ENCODE measurements around the gene TRIM33. TPM values are rescaled to one million over a fixed set of nuclear protein-coding genes. Genes with fewer than 3 reads are reported as not detected.

The TRIM33 gene
- total and polyA plus RNA-seq, 2 of the 13 experiments (the other 11 are each of a cell fraction or from before 2014, with no cell fraction given), result 35.5 to 42.2 TPM

GRCh38 chr1:114457675-114458236 is 53.2 kb downstream of the TRIM33 start (continued):
- TF ChIP-seq SNRNP70 (IDR thresholded peaks at IDR 0.05; ENCODE audit: low read depth, low read length), result no peak
- TF ChIP-seq BHLHE40 (IDR thresholded peaks at IDR 0.05; ENCODE audit: low read length), result no peak
- TF ChIP-seq KDM2A (CRISPR knock-in tag; IDR thresholded peaks at IDR 0.05; ENCODE audit: borderline replicate concordance, low read depth), result no peak
- no peak for TF ChIP-seq ATF4 (CRISPR knock-in tag; IDR thresholded peaks at IDR 0.05)
- TF ChIP-seq HDAC2 (CRISPR knock-in tag; IDR thresholded peaks at IDR 0.05), result peak; percentile 14; the same call in 1 of the 2 replicates
- no peak for TF ChIP-seq ZNF318 (CRISPR knock-in tag; IDR thresholded peaks at IDR 0.05)
- no peak for TF ChIP-seq ZBTB7A (CRISPR knock-in tag; IDR thresholded peaks at IDR 0.05)
- TF ChIP-seq HNRNPUL1 (IDR thresholded peaks at IDR 0.05; ENCODE audit: low read depth, low read length), result no peak
- TF ChIP-seq IRX3 (CRISPR knock-in tag; IDR thresholded peaks at IDR 0.05; ENCODE audit: borderline replicate concordance, low read depth), result no peak
- no peak for TF ChIP-seq ATF7-NPFF (CRISPR knock-in tag; IDR thresholded peaks at IDR 0.05; ENCODE audit: low read depth)
- no peak for TF ChIP-seq ZNF510 (CRISPR knock-in tag; IDR thresholded peaks at IDR 0.05; ENCODE audit: low read depth)
- TF ChIP-seq MED1 (CRISPR knock-in tag; IDR thresholded peaks at IDR 0.05), result 0 out of 2 replicates have a peak, but pooled peaks have one; percentile 41
- no peak for TF ChIP-seq RFXANK (CRISPR knock-in tag; IDR thresholded peaks at IDR 0.05)
- TF ChIP-seq RCOR2 (CRISPR knock-in tag; IDR thresholded peaks at IDR 0.05), result peak; percentile 23; the same call in 1 of the 2 replicates
- no peak for TF ChIP-seq FOSL1 (CRISPR knock-in tag; IDR thresholded peaks at IDR 0.05; ENCODE audit: borderline replicate concordance)
- TF ChIP-seq RFX1 (IDR thresholded peaks at IDR 0.05), result no peak
- no peak for TF ChIP-seq SMARCC2 (IDR thresholded peaks at IDR 0.05)
- peak; percentile 50 for TF ChIP-seq MAX (IDR thresholded peaks at IDR 0.05)
- no peak for TF ChIP-seq MTF1 (CRISPR knock-in tag; IDR thresholded peaks at IDR 0.05)
- no peak for TF ChIP-seq ZNF780A (CRISPR knock-in tag; IDR thresholded peaks at IDR 0.05)
- no peak for TF ChIP-seq NFYC (CRISPR knock-in tag; IDR thresholded peaks at IDR 0.05)
- no peak for TF ChIP-seq SNAI1 (CRISPR knock-in tag; IDR thresholded peaks at IDR 0.05; ENCODE audit: borderline replicate concordance)
- no peak for TF ChIP-seq ZNF30 (CRISPR knock-in tag; IDR thresholded peaks at IDR 0.05)
- no peak for TF ChIP-seq ZSCAN12 (CRISPR knock-in tag; IDR thresholded peaks at IDR 0.05)
